ENCODE measurements around the gene CYP20A1.
A peak's percentile ranks its signal among the peaks of the same experiment; 100 is the strongest.
"Not testable (repeated sequence)": the region's sequence is repeated elsewhere in the genome, so short reads cannot be mapped to it uniquely, and the experiment has no call there.

The CYP20A1 gene

DNA sequence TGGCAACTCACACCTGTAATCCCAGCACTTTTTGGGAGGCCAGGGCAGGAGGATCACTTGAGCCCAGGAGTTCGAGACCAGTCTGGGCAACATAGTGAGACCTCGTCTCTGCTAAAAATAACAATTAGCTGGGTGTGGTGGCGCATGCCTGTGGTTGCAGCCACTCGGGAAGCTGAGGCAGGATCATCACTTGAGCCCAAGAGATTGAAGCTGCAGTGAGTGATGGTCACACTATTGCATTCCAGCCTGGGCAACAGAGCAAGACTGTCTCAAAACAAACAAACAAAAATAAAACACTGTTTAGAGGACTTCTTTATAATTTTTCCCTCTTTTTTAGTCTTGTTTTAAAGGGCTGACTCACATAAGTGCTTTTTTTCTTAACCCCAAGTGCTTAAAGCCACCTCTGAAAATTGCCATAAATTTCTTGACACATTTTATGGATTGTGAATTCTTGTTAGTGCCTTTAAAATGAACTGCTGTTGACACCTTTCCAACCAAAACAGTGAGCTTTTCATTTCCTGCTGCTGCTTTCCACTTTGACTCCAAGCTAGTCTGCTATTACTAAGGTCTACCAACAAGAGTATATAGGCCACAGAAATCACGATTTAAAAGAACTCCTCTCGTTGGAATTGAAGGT lies 41.7 kb downstream of the CYP20A1 start:
- DNase-seq (ENCODE audit: low read depth in 1 of 2, low spot score in 1 of 2): no peak

DNA sequence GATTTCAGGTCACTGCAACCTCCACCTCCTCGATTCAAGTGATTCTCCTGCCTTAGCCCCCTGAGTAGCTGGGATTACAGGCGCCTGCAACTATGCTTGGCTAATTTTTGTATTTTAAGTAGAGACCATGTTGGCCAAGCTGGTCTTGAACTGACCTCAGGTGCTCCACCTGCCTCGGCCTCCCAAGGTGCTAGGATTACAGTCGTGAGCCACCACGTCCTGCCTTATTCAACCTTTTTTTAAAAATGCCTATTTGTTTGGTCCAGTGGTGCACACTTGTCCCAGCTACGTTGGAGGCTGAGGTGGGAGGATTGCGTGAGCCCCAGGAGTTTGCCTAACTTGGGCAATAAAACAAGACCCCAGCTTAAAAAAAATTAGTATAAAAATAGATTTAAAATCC lies 43.3 kb downstream of the CYP20A1 start:
- no peak for DNase-seq (ENCODE audit: low read depth in 1 of 2, low spot score in 1 of 2)

DNA sequence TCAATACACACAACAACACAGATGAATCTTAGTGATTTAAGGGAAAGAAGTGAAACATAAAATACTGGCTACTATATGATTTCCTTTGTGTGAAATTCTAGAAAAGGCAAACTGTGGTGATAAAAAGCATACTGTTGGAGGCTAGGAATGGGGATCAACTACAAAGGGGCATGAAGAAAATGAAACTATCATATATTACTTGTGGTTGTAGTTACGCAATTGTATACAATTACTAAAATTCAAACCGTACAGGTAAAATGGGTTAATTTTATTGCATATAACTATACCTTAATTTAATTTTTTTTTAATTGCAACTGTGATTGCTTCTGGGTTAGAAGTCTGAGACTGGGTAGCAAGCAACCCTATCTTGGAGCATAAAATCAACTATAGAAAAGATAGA lies 47.7 kb downstream of the CYP20A1 start:
- DNase-seq (ENCODE audit: low read depth in 1 of 2, low spot score in 1 of 2): no peak

DNA sequence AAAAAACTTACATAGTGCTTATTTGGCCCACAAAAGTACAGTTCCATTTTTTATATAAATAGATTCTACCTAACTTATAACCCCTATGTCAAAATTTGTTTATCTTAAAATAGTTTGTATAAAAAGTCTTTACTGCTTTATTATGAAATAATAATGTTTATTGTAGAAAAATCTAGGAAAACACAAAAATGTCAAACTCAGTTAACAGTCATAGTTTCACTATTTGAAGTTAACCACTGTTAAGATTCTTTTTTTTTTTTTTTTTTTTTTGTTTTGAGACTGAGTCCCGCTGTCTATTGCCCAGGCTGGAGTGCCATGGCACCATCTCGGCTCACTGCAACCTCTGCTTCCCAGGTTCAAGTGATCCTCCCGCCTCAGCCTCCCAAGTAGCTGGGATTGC lies 62.8 kb downstream of the CYP20A1 start:
- DNase-seq (ENCODE audit: low read depth in 1 of 2, low spot score in 1 of 2): no peak

DNA sequence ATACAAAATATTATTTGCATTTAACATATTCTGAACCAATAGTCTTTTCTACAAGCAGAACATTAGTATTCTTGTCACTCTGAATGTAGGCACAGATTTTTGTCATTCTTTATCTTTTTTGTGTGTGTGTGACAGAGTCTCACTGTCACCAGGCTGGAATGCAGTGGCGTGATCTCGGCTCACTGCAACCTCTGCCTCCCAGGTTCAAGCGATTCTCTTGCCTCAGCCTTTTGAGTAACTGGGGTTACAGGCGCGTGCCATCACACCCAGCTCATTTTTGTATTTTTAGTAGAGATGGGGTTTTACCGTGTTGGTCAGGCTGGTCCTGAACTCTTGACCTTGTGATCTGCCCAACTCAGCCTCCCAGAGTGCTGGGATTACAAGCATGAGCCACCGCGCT lies 63.8 kb downstream of the CYP20A1 start:
- not testable (repeated sequence) for DNase-seq (ENCODE audit: low read depth in 1 of 2, low spot score in 1 of 2)

DNA sequence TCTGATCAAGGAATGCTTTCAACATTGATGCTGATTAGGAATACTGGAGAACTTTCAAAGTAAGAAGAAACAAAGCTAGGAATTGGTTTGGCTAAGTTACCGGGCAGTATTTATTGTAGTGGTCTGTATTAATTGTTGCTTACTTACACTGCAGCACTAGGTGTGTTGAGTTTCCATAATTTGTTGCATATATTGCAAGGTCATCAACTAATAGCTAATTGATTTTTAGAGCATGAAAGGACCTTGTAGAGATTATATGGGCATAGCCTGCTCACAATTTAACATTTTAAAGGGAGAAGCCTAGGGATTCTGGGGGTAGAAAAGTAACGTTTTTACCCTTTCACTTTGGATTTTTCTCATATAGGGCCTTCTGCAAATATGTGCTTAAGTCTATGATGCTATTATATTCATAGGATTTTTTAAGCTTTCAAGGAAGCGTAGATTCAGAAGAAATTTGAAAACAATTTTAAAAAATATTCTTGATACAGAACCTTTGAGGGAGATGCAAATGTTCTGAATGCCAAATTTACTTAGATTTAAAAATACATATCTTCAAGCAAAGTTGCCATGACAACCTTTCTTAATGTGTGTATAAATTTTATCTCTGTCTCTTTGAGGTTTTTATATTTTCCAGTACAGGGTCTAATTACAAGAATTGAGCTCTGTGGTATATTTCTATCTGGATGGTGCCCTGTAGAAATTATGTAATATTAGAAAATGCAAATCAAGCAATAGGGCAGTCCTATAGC lies 72.0 kb downstream of the CYP20A1 start:
- DNase-seq (ENCODE audit: low read depth in 1 of 2, low spot score in 1 of 2): no peak

DNA sequence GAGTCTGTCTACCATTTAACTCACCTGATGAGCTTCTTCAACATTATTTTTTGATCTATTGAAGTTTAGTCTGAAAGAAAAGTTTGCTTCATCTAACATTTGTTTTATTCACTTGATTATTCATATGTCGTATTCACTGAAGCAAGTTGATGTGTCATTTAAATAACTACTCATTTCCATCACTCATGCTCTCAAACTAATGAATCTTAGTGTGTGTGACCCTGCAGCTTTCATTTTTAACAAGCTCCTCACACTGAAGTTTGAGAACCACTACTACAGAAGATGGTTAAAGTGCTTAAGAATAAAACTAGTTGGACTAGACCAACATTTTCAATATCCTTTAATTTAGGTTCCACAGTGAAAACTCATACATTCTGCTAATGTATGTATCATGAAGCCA lies 87.5 kb downstream of the CYP20A1 start:
- DNase-seq (ENCODE audit: low read depth in 1 of 2, low spot score in 1 of 2): no peak

DNA sequence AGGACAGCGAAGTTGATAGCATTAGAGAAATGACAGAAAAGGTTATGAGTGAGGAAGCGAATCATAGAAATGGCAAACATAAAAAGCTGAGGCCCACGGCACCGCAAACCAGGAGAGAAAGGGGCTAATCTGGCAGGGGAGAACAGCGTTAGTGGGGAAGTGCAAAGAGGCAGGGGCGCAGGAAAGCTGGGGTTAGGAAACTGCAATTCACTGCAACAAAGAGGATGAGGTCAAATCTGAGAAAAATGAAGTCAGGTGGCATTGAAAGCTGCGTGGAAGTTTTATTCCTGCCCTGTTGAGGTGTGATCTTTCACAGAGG lies 88.7 kb downstream of the CYP20A1 start:
- no peak for DNase-seq (ENCODE audit: low read depth in 1 of 2, low spot score in 1 of 2)

DNA sequence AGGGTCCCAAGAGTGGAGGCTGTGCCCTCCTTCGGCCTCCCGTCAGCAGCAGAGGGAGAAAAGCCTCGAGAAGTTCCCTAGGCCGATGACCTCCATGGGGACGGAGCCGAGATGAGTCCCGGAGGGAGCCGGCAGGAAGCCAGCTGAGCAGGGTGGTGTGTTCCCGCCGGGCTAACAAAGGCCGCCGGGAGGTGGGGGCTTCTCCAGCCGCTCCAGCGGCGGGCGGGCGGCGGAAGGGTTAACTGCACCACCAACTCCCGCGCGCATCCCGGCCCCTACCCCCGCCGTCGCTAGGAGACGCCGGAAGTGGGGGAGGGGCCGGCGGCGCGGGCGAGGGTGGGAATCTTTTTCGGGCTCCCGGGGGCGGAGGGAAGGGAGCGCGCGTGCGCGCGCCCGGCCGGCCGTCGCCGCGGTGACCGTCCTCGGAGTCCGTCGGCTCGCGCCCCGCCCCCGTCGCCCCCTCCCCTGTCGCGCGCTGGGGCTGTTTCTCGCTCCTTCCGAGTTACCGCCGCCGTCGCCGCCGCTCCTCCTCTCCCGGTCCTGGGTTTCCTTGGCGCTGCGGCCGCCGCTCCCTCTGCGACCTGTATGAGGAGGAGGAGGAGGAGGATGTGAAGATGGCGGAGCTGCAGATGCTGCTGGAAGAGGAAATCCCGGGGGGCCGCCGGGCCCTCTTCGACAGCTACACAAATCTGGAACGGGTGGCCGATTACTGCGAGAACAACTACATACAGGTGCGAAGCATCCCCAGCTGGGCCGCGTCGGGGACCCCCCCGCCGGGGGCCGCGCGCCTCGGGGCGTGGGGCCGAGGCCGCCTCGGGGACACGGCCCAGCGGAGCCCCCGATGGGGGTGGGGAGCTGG lies 89.3 kb downstream of the CYP20A1 start, which contains the start of gene ABI2:
Gene ABI2, plus strand, starts transcription at position 494 of the 859 bp plus-strand sequence. Its CDS starts 121 bp downstream, at position 615.
- peak; percentile 31 to 51 for DNase-seq (ENCODE audit: low read depth in 1 of 2, low spot score in 1 of 2)

DNA sequence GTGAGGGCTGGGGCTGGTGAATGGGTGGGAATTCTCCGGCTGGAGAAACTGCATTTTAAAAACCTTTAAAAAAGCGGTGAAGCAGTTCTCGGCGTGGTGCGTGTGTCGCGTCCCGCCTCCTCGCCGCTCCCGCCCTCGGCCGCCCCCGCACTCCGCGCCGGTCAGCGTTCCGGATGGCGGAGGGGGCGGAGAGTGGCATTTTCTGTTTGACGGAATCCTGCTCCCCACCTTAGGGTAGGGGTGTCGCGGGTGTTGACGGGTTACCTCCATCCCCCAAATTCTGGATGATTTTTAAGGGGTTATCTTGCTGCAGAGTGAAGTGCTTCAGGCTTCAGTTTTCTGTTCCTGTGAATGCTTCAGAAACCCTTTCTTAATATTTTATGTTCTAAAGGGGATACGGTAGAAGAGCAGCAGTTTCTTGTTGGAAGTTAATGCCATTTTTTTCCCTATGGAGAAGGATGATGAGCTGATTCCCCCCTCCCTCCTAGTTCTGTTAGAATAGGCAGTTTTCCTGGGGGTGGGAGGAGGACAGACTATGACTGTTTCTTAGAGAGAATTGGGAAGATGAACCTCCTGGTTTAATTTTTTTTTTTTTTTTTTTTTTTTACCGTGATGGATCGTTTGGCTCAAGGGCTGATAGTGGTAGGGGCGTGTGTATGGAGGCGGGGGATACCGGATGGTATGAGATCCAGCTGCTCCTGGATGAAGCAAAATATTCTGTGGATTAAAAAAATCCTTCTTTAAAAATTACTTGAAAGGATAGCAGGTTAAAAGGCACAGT lies 90.1 kb downstream of the CYP20A1 start:
- peak in 1 of 2 donors; percentile 26 for DNase-seq (ENCODE audit: low read depth in 1 of 2, low spot score in 1 of 2)

DNA sequence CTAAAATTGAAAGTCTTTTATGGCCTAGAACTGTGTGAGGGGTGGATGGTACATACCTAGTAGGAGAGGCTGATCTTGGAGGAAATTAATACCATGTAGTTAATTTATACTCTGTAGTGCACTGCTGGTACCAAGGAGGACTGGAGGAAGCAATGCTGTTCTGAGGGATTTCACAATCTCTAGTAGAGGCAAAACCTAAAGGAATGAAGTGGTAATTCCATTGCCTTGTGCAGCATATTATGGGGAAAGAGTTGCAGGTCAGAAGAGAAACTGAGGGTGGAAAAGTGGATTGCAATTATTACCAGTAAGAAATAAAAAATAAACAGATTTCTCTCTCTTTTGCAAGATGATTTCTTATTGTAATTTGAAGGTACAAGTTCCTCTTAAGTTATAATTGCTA lies 91.6 kb downstream of the CYP20A1 start:
- no peak for DNase-seq (ENCODE audit: low read depth in 1 of 2, low spot score in 1 of 2)

DNA sequence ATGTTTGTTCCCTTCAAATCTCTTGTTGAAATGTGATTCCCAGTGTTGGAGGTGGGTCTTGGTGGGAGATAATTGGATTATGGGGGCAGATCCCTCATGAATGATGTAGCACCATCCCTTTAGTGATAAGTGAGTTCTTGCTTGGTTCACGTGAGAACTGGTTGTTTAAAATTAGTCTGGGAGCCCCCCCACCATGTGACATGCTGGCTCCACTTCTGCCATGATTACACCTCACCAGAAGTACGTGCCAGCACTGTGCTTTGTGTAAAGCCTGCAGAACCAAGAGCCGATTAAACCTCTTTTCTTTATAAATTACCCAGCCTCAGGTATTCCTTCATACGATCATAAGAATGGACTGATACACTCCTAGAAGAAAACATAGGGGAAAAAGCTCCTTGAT lies 99.5 kb downstream of the CYP20A1 start:
- DNase-seq (ENCODE audit: low read depth in 1 of 2, low spot score in 1 of 2): no peak

DNA sequence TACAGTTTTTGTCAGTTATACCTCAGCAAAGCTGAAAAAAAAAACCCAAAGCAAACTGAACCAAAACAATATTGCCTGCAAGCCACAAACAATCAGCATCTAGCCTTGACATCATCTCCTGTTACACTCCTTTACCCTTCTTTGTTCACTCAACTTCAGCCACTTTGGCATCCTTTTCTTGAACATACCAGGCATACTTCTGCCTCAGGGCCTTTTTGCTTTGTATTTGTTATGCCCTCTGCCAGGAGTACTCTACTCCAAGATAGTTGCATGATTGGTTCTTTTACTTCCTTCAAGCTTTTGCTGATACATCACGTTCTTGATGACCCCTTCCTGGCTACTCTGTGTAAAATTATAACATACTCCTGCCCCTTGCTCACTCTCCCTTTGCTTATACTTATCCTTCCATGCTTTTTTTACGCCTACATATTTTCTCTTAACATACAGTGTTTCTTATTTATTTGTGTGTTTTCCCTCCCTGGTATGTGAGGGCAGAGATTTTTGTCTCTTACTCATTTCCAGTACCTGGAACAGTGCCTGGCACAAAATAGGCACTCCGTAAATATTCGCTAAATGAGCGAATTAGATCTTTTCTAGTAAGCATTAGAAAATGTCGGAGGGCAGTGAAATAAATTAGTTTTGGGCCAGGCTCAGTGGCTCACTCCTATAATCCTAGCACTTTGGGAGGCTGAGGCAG lies 102.1 kb downstream of the CYP20A1 start:
- DNase-seq (ENCODE audit: low read depth in 1 of 2, low spot score in 1 of 2): no peak

DNA sequence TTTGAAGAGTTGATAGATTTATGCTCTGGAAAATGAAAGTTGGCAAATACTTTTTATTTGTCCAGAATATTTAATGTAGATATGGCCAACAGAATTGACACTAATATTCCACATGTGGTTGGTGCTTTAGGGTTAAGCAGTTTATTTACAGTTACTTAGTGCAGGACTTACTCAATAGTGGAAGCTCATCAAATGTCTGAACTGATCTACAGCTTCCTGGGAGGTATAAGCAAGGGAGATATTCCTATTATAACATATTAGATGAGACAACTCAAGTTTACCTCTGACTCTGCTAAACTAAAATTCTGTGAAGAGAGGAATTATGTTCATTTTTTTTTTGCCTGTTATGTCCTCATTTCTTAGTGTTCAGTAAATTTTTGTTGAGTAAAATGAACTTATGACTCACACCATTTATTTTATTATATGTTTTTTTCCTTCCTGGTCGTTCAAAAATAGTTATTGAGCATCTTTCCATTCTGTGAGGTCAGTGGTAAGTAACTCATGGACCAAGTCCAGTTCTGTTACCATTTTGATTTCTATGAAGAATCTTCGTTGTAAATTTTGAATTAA lies 103.0 kb downstream of the CYP20A1 start:
- DNase-seq (ENCODE audit: low read depth in 1 of 2, low spot score in 1 of 2): no peak

DNA sequence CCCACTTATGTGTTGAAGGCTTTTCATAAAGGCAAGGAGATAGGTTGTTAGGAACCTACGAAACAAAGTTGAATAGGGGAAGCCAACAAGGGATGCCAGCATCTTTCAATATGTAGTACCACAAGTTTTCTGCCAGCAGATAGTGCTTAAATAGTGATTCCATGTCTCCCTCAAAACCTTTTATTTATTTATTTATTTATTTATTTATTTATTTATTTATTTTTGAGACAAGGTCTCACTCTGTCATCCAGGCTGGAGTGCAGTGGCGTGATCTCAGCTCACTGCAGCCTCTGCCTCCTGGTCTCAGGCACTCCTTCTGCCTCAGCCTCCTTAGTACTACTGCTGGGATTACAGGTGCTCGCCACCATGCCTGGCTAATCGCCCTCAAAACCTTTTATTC lies 103.6 kb downstream of the CYP20A1 start:
- not testable (repeated sequence) for DNase-seq (ENCODE audit: low read depth in 1 of 2, low spot score in 1 of 2)

DNA sequence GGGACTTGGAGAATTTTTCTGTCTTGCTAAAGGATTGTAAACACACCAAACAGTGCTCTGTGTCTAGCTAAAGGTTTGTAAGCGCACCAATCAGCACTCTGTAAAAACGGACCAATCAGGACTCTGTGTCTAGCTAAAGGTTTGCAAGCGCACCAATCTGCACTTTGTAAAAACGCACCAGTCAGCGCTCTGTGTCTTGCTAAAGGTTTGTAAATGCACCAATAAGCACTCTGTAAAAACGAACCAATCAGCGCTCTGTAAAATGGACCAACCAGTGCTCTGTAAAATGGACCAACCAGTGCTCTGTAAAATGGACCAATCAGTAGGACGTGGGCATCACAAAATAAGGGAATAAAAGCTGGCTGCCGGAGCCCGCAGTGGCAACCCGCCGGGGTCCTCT lies 105.8 kb downstream of the CYP20A1 start:
- no peak for DNase-seq (ENCODE audit: low read depth in 1 of 2, low spot score in 1 of 2)

DNA sequence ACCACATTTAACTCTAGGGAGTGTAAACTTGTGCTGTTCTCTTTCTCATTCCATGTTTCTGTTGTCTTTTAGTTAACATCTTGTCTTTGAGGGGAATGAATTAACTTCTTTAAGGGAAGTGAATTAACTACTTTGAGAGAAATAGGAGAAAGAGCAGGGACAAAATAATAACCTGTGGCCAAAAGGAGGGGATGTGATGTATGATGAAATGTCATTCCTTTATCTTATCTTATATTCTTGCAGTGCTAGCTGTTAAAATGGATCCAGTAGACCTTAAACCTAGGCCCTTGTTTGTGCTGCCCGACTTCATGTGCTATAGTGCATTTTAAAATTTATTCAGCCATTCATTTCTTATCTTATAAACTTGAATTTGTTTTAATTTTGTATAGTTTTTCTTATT lies 107.8 kb downstream of the CYP20A1 start:
- no peak for DNase-seq (ENCODE audit: low read depth in 1 of 2, low spot score in 1 of 2)

DNA sequence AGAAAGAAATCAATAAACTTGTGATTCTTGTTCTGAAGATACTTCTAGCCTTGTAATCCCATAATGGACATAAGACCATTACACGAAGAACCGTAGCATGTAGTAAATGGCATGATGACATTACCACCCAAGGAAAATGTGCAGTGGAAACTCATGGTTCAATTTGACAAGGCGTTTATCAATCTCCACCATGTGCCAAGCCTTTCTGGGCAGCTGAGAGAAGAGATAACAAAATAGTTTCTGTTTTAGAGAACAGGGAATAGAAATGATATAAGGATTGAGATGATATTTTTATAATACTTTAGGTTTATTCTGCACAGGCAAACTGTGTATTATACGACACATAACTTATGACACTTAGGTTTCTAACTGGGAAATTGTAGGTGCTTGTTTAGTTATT lies 108.6 kb downstream of the CYP20A1 start:
- DNase-seq (ENCODE audit: low read depth in 1 of 2, low spot score in 1 of 2): no peak

DNA sequence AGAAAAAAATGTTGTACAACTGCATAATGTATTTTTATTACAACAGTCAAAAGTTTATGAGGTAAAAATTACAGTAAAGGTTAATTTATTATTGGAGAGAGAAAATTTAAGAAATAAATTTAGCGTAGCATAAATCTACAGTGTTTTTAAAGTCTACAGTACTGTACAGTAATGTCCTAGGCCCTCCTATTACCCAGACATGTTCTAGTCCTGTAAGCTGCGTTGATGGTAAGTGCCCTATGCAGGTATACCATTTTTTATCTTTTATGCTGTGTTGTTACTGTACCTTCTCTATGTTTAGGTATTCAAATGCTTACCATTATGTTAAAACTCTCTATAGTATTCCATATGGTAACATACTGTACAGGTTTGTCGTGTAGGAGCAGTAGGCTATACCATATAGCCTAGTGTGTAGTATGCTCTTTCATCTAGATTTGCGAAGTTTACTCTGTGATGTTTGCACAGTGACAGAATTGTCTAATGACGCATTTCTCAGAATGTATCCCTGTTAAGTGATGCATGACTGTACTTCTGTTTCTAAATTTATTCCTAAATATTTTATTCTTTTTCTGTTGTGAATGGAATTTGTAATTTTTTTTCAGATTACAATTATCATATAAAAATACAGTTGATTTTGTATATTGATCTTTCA lies 113.9 kb downstream of the CYP20A1 start:
- DNase-seq (ENCODE audit: low read depth in 1 of 2, low spot score in 1 of 2): no peak

DNA sequence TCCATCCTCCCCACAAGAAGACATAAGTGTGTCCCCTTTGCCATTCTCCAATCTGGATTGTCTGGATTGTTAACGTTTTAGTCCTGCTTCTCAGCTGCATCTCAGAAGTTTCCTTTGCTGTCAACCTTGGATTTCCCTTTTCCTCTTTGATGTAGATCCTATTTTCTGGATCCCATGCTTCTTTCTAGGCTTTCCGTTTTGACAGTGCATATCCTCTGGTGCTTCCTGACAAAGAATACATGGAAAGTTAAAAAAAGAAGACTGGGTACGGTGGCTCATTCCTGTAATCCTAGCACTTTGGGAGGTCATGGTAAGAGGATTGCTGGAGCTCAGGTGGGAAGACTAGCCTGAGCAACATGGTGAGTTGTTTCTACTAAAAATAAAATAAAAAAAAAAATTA lies 116.1 kb downstream of the CYP20A1 start:
- no peak for DNase-seq (ENCODE audit: low read depth in 1 of 2, low spot score in 1 of 2)

Data from stimulated activated CD4-positive, alpha-beta T cell treated with anti-CD3 and anti-CD28 coated beads, Interleukin-15, amount 100 ng/mL, for 1 hour (primary cell).